Measurements from ENCODE around the gene INTS4.

DNA sequence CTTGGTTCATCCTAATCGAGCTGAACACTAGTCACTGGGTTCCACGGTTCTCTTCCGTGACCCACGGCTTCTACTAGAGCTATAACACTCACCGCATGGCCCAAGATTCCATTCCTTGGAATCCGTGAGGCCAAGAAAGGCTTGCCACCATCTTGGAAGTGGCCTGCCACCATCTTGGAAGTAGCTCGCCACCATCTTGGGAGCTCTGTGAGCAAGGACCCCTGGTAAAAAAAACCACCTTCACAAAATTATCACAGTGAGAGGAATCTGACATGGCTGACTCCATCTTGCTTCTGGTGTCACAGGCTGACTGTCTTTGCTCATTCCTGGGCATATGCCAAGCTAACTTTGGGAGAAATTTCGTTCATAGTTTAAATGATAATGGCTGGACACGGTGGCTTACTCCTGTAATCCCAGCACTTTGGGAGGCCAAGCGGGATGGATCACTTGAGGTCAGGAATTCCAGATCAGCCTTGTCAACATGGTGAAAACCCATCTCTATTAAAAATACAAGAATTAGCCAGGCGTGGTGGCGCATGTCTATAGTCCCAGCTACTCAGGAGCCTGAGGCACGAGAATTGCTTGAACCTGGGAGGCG is 47.5 kb upstream of the INTS4 start:
- TF ChIP-seq, protein P1, sequence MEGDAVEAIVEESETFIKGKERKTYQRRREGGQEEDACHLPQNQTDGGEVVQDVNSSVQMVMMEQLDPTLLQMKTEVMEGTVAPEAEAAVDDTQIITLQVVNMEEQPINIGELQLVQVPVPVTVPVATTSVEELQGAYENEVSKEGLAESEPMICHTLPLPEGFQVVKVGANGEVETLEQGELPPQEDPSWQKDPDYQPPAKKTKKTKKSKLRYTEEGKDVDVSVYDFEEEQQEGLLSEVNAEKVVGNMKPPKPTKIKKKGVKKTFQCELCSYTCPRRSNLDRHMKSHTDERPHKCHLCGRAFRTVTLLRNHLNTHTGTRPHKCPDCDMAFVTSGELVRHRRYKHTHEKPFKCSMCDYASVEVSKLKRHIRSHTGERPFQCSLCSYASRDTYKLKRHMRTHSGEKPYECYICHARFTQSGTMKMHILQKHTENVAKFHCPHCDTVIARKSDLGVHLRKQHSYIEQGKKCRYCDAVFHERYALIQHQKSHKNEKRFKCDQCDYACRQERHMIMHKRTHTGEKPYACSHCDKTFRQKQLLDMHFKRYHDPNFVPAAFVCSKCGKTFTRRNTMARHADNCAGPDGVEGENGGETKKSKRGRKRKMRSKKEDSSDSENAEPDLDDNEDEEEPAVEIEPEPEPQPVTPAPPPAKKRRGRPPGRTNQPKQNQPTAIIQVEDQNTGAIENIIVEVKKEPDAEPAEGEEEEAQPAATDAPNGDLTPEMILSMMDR (IDR thresholded peaks at IDR 0.05): no peak
- TF ChIP-seq EP300 (IDR thresholded peaks at IDR 0.05) (no peak), POLR2A (IDR thresholded peaks at IDR 0.05) (no peak), POLR2AphosphoS5 (IDR thresholded peaks at IDR 0.05) (no peak)
